GM10847 (cell line): Measurements from ENCODE around the gene TPCN2.

Source experiments
- POLR2A ChIP-seq: IDR thresholded peaks from 2 replicates; pipeline ENCODE4 v1.6.1; 2011; ENCODE audit not compliant: insufficient read length; ENCODE audit errors: extremely low read depth

The TPCN2 gene

GRCh38 chr11:69058511-69059270, 10.0 kb downstream of the TPCN2 start:
- no peak for TF ChIP-seq POLR2A

- no peak for TF ChIP-seq POLR2A
Measured at GRCh38 chr11:69059429-69059828, 10.7 kb downstream of the TPCN2 start.

GRCh38 chr11:69059985-69060384, 11.3 kb downstream of the TPCN2 start:
- TF ChIP-seq POLR2A, result no peak

GRCh38 chr11:69060806-69061712, 12.3 kb downstream of the TPCN2 start:
- TF ChIP-seq POLR2A, result no peak

- no peak for TF ChIP-seq POLR2A
Measured at GRCh38 chr11:69061713-69062053, 13.0 kb downstream of the TPCN2 start.

- TF ChIP-seq POLR2A, result no peak
Measured at GRCh38 chr11:69062169-69062855, 13.6 kb downstream of the TPCN2 start.

- TF ChIP-seq POLR2A, result no peak
Measured at GRCh38 chr11:69062873-69063651, 14.3 kb downstream of the TPCN2 start.

GRCh38 chr11:69063652-69064260, 15.0 kb downstream of the TPCN2 start:
- no peak for TF ChIP-seq POLR2A

GRCh38 chr11:69064394-69064957, 15.7 kb downstream of the TPCN2 start:
- TF ChIP-seq POLR2A, result no peak

- no peak for TF ChIP-seq POLR2A
Measured at GRCh38 chr11:69065147-69065710, 16.5 kb downstream of the TPCN2 start.

- TF ChIP-seq POLR2A, result no peak
Measured at GRCh38 chr11:69066122-69067112, 17.7 kb downstream of the TPCN2 start.

- TF ChIP-seq POLR2A, result no peak
Measured at GRCh38 chr11:69067200-69067599, 18.5 kb downstream of the TPCN2 start.
